Osteoblast (primary cell): Measurements from ENCODE around the gene NUPR1. TPM values are rescaled to one million over a fixed set of nuclear protein-coding genes. Genes with fewer than 3 reads are reported as not detected.

ENCODE experiments used
- DNase-seq: peaks from one replicate; pipeline ENCODE4 v3.0.0; 2011; ENCODE audit warnings: low spot score, mixed read lengths; ENCODE audit not compliant: insufficient read length; ENCODE audit errors: missing footprints
- H2AFZ ChIP-seq: 2 replicates; pipeline ENCODE4 v1.6.0; 2011; ENCODE audit warnings: mild to moderate bottlenecking, low read length
- H3K27ac ChIP-seq: 2 replicates; pipeline ENCODE4 v1.5.1; 2011; ENCODE audit warnings: mild to moderate bottlenecking, low read depth, low read length, moderate library complexity
- H3K27me3 ChIP-seq: 2 replicates; pipeline ENCODE4 v1.6.0; 2012; ENCODE audit warnings: mild to moderate bottlenecking, control low read depth, inconsistent platforms, low read length, moderate library complexity; ENCODE audit not compliant: insufficient read depth
- H3K36me3 ChIP-seq: 2 replicates; pipeline ENCODE4 v1.5.1; 2011; ENCODE audit warnings: mild to moderate bottlenecking, low read length, control low read depth, moderate library complexity; ENCODE audit not compliant: insufficient read depth
- H3K4me1 ChIP-seq: 2 replicates; pipeline ENCODE4 v1.5.1; 2011; ENCODE audit warnings: mild to moderate bottlenecking, low read length, control low read depth, moderate library complexity; ENCODE audit not compliant: insufficient read depth
- H3K4me2 ChIP-seq: 2 replicates; pipeline ENCODE4 v1.6.0; 2011; ENCODE audit warnings: mild to moderate bottlenecking, low read length; ENCODE audit not compliant: insufficient read depth
- H3K4me3 ChIP-seq: fragments of 200-600 bp; sonication (generic); 3 replicates; pipeline ENCODE4 v1.5.1; 2012; ENCODE audit warnings: mild to moderate bottlenecking, low read length, inconsistent platforms; ENCODE audit not compliant: insufficient read depth
- H3K79me2 ChIP-seq: 2 replicates; pipeline ENCODE4 v1.6.0; 2012; ENCODE audit warnings: mild to moderate bottlenecking, low read length, control low read depth, inconsistent platforms; ENCODE audit not compliant: insufficient read depth
- H3K9me3 ChIP-seq: 2 replicates; pipeline ENCODE4 v1.5.1; 2011; ENCODE audit warnings: low read depth, low read length, control low read depth
- H4K20me1 ChIP-seq: 2 replicates; pipeline ENCODE4 v1.6.0; 2012; ENCODE audit warnings: mild to moderate bottlenecking, low read length, control low read depth; ENCODE audit not compliant: insufficient read depth
- total RNA-seq: library from RNA; depleted of rRNA; stranded (reverse); fragments of >200 nt; gene quantifications from 2 replicates; pipeline ENCODE4 v1.2.3, GENCODE V29; 2012
- TF ChIP-seq, protein P1 (sequence below): IDR thresholded peaks from 2 replicates; pipeline ENCODE4 v1.5.1; 2011; ENCODE audit warnings: mild to moderate bottlenecking, low read depth, low read length, moderate library complexity; ENCODE audit errors: extremely low read depth

NUPR1 gene
- total RNA-seq, 1 donor: 27.9 TPM

DNA sequence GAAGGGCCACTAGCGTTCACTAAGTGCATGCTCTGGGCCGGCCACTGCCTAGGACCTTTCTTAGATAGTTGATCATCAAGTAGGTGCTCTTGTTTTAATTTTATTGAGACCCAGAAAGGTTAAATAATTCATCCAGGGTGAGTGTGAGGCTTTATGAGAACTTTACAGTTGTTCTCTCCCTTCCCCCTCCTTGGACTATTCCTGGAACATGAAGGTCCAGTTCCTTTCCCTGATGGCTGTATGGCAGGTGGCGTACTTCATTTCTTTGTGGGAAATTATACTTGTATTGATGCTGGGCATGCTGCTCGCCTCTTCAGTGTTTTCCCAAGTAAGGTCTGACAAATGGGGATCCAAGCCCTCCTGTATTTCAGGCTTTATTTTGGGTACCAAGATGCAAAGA, 23.4 kb upstream of the NUPR1 start:
- TF ChIP-seq, protein P1, sequence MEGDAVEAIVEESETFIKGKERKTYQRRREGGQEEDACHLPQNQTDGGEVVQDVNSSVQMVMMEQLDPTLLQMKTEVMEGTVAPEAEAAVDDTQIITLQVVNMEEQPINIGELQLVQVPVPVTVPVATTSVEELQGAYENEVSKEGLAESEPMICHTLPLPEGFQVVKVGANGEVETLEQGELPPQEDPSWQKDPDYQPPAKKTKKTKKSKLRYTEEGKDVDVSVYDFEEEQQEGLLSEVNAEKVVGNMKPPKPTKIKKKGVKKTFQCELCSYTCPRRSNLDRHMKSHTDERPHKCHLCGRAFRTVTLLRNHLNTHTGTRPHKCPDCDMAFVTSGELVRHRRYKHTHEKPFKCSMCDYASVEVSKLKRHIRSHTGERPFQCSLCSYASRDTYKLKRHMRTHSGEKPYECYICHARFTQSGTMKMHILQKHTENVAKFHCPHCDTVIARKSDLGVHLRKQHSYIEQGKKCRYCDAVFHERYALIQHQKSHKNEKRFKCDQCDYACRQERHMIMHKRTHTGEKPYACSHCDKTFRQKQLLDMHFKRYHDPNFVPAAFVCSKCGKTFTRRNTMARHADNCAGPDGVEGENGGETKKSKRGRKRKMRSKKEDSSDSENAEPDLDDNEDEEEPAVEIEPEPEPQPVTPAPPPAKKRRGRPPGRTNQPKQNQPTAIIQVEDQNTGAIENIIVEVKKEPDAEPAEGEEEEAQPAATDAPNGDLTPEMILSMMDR: no peak
- no peaks in the 10 kb centered on the region for H3K4me1 ChIP-seq
- no peak overlapping the region for H3K27ac ChIP-seq
- no peaks in the 10 kb centered on the region for H3K27me3 ChIP-seq
- H4K20me1 ChIP-seq: no peaks in the 10 kb centered on the region
- H3K79me2 ChIP-seq: peaks cover 2% of the 10 kb centered on the region
- peaks cover under 1% of the 10 kb centered on the region for H3K9me3 ChIP-seq
- no peak for DNase-seq
- no peak overlapping the region for H2AFZ ChIP-seq
- no peak overlapping the region for H3K4me2 ChIP-seq
- peaks cover 8% of the 10 kb centered on the region for H3K36me3 ChIP-seq
- H3K4me3 ChIP-seq: no peak overlapping the region

DNA sequence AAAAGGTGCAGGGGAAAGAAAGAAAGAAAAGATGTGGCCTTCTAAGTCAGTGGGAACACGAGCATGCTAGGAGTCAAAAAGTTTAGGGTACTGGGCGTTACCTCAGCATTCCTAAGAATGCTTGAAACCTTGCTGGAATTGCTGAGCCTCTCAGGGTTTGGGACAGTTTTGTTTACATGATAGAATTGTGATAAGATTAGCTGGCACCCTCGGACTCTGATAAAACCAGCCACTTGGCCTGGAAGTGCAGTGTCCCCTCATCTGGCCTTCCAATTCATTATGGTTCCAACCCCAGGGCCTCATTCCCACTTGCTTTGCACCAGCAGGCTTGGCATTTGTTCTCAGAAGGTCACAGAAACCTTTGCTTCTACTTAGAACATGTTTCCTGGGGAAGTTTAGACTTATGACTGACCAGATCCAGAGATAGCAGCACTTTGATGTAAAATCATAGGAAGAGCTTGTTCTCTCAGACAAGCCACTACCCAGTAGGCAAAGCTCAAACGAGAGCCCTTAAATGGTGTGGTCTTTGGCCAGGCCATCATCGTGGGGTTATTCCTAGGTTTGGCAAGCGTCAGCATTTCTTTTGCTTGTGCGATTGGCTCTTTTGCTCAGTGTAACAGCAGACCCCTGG, 22.9 kb upstream of the NUPR1 start:
- Histone ChIP-seq H3K9me3 (no peaks in the 10 kb centered on the region), H3K4me3 (no peak overlapping the region), H3K79me2 (peaks cover 2% of the 10 kb centered on the region), H4K20me1 (no peaks in the 10 kb centered on the region), H3K4me2 (no peak overlapping the region), H2AFZ (no peak overlapping the region), H3K27ac (no peak overlapping the region), H3K36me3 (peaks cover 8% of the 10 kb centered on the region), H3K4me1 (no peaks in the 10 kb centered on the region), H3K27me3 (no peaks in the 10 kb centered on the region)
- DNase-seq: no peak
- TF ChIP-seq, protein P1: no peak

DNA sequence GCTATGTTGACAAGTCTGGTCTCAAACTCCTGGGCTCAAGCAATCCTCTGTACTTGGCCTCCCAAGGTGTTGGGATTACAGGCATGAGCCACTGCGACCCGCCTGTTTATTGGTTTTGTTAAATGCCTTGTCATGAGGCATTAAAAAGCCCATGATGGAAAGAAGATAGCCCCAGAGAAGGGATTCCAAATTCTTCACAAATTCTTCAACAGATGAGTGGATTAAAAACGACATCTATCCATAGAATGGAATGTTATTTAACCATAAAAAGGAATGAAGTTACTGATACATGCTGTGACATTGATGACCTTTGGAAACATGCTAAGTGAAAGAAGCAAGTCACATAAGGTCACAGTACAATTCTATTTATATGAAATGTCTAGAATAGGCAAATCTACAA, 19.7 kb upstream of the NUPR1 start:
- Histone ChIP-seq H2AFZ (no peak overlapping the region), H3K79me2 (peaks cover 8% of the 10 kb centered on the region), H3K9me3 (no peaks in the 10 kb centered on the region), H3K4me2 (no peak overlapping the region), H3K4me3 (no peak overlapping the region), H4K20me1 (no peaks in the 10 kb centered on the region), H3K27ac (no peak overlapping the region), H3K27me3 (no peaks in the 10 kb centered on the region), H3K4me1 (peaks cover 6% of the 10 kb centered on the region), H3K36me3 (peaks cover 8% of the 10 kb centered on the region)
- TF ChIP-seq, protein P1: no peak
- DNase-seq: no peak

DNA sequence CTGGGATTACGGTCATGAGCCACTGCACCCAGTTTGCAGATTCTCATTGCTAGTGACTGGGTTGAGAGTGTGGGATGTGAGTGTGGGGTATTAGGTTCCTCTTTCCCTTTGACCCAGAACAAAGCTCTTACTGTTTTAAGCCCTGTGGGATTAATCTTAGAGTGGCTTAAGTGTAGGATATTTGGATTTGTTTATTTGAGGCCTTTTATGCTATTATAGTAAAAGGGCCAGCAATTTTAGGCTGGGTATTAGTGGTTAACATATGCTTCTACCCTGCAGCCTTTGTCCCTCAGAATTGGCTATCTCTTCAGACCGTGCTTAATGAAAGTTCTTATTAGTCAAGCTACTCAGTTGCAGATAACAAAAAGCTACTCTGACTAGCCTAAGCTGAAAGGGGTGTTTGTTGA, 18.1 kb upstream of the NUPR1 start:
- no peak overlapping the region for H3K4me3 ChIP-seq
- no peak overlapping the region for H3K27ac ChIP-seq
- DNase-seq: no peak
- no peak overlapping the region for H2AFZ ChIP-seq
- peaks cover 8% of the 10 kb centered on the region for H3K36me3 ChIP-seq
- H3K4me1 ChIP-seq: peaks cover 6% of the 10 kb centered on the region
- no peaks in the 10 kb centered on the region for H3K9me3 ChIP-seq
- peaks cover 6% of the 10 kb centered on the region for H3K79me2 ChIP-seq
- TF ChIP-seq, protein P1: no peak
- no peaks in the 10 kb centered on the region for H4K20me1 ChIP-seq
- H3K4me2 ChIP-seq: no peak overlapping the region
- no peaks in the 10 kb centered on the region for H3K27me3 ChIP-seq
